DND-41 (cell line): ENCODE data around the gene SYNDIG1.

Experiments
- ATAC-seq: fragments of 200-7000 bp; cut with Tn5 transposase; 3 replicates; pipeline ENCODE4 v1.9.1; 2021; ENCODE audit warnings: low read depth; ENCODE audit not compliant: insufficient read depth
- DNase-seq: peaks from one replicate; pipeline ENCODE4 v3.0.0-alpha.2; 2020
- H2AFZ ChIP-seq: 2 replicates; pipeline ENCODE4 v1.6.0; 2012; ENCODE audit warnings: low read depth, low read length
- H3K27ac ChIP-seq: 2 replicates; pipeline ENCODE4 v1.5.1; 2012; ENCODE audit warnings: low read length, inconsistent platforms
- H3K27me3 ChIP-seq: fragments of 200-600 bp; sonication (generic); 2 replicates; pipeline ENCODE4 v1.6.0; 2012; ENCODE audit warnings: low read length, mild to moderate bottlenecking, inconsistent platforms; ENCODE audit not compliant: insufficient read depth, poor library complexity
- H3K36me3 ChIP-seq: 2 replicates; pipeline ENCODE4 v1.5.1; 2012; ENCODE audit warnings: low read length, inconsistent platforms; ENCODE audit not compliant: insufficient read depth
- H3K4me1 ChIP-seq: 2 replicates; pipeline ENCODE4 v1.5.1; 2012; ENCODE audit warnings: mild to moderate bottlenecking, low read length; ENCODE audit not compliant: insufficient read depth
- H3K4me2 ChIP-seq: 2 replicates; pipeline ENCODE4 v1.6.0; 2012; ENCODE audit warnings: mild to moderate bottlenecking, moderate library complexity, low read length, inconsistent platforms; ENCODE audit not compliant: insufficient read depth
- H3K4me3 ChIP-seq, 2 experiments: fragments of 200-600 bp in 1 of 2; shearing (Covaris generic) in 1 of 2; 2 replicates each; pipeline ENCODE4 v1.5.1; 2012 to 2016; ENCODE audit warnings: inconsistent platforms in 2 of 2, low read length in 2 of 2, mild to moderate bottlenecking in 2 of 2, low read depth in 1 of 2, moderate library complexity in 1 of 2
- H3K79me2 ChIP-seq: 2 replicates; pipeline ENCODE4 v1.6.0; 2012; ENCODE audit warnings: low read length, inconsistent platforms; ENCODE audit not compliant: insufficient read depth
- H3K9ac ChIP-seq: 2 replicates; pipeline ENCODE4 v1.6.0; 2012; ENCODE audit warnings: low read depth, mild to moderate bottlenecking, inconsistent platforms, low read length, moderate library complexity
- H3K9me3 ChIP-seq: 2 replicates; pipeline ENCODE4 v1.5.1; 2012; ENCODE audit warnings: low read length, moderate library complexity, mild to moderate bottlenecking, inconsistent platforms; ENCODE audit not compliant: insufficient read depth, severe bottlenecking
- H4K20me1 ChIP-seq: 2 replicates; pipeline ENCODE4 v1.6.0; 2012; ENCODE audit warnings: low read length; ENCODE audit not compliant: insufficient read depth
- EZH2 ChIP-seq: IDR thresholded peaks from 3 replicates; pipeline ENCODE4 v1.6.1; 2012; ENCODE audit warnings: borderline replicate concordance, low read depth, mild to moderate bottlenecking, moderate library complexity, low read length, inconsistent platforms; ENCODE audit not compliant: severe bottlenecking
- TF ChIP-seq, protein P1 (sequence below): IDR thresholded peaks from 2 replicates; pipeline ENCODE4 v1.5.1; 2012; ENCODE audit warnings: borderline replicate concordance, low read length, moderate library complexity, mild to moderate bottlenecking; ENCODE audit not compliant: poor library complexity, severe bottlenecking; ENCODE audit errors: extremely low read depth

The SYNDIG1 gene

DNA sequence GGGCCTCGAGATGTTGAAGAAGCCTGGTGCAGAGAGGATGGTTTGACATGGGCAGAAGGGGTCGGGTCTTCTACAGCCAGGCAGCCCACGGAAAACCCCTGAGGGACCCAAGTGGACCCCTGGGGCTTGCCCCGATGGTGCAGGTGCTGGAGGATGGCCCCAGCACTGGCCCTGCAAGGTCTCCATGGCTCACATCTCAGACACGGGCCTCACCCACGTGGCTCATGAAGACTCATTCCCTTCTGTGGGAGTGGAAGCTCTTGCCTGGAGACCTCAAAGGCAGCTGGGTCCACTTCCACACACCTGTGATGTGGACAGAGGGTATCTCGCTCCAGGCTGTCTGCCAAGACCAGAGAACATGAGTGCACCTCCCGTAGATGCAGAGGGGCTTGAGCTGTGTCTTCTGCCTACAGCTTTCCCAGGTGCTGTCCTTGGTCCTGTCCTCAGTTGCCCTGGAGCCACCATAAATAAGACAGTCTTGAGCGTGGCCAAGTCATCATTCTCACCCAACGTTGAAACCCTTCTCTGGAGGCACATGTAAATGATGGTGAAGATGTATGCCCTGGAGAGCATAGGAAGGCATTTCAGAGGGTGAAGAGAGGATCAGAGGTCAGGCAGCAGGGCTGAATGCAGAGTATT, 108.0 kb downstream of the SYNDIG1 start:
- H2AFZ ChIP-seq = no peak overlapping the region
- no peaks in the 10 kb centered on the region for H3K36me3 ChIP-seq
- no peak overlapping the region for H3K4me3 ChIP-seq
- H3K9ac ChIP-seq = no peak overlapping the region
- no peak overlapping the region for H3K27ac ChIP-seq
- peak; percentile 64; the same call in 1 of the 3 replicates for ATAC-seq
- no peaks in the 10 kb centered on the region for H3K79me2 ChIP-seq
- no peaks in the 10 kb centered on the region for H3K27me3 ChIP-seq
- no peaks in the 10 kb centered on the region for H3K9me3 ChIP-seq
- H3K4me2 ChIP-seq = no peak overlapping the region
- TF ChIP-seq EZH2 = no peak
- TF ChIP-seq, protein P1, sequence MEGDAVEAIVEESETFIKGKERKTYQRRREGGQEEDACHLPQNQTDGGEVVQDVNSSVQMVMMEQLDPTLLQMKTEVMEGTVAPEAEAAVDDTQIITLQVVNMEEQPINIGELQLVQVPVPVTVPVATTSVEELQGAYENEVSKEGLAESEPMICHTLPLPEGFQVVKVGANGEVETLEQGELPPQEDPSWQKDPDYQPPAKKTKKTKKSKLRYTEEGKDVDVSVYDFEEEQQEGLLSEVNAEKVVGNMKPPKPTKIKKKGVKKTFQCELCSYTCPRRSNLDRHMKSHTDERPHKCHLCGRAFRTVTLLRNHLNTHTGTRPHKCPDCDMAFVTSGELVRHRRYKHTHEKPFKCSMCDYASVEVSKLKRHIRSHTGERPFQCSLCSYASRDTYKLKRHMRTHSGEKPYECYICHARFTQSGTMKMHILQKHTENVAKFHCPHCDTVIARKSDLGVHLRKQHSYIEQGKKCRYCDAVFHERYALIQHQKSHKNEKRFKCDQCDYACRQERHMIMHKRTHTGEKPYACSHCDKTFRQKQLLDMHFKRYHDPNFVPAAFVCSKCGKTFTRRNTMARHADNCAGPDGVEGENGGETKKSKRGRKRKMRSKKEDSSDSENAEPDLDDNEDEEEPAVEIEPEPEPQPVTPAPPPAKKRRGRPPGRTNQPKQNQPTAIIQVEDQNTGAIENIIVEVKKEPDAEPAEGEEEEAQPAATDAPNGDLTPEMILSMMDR = no peak
- H4K20me1 ChIP-seq = no peaks in the 10 kb centered on the region
- DNase-seq = peak; percentile 37
- no peaks in the 10 kb centered on the region for H3K4me1 ChIP-seq

DNA sequence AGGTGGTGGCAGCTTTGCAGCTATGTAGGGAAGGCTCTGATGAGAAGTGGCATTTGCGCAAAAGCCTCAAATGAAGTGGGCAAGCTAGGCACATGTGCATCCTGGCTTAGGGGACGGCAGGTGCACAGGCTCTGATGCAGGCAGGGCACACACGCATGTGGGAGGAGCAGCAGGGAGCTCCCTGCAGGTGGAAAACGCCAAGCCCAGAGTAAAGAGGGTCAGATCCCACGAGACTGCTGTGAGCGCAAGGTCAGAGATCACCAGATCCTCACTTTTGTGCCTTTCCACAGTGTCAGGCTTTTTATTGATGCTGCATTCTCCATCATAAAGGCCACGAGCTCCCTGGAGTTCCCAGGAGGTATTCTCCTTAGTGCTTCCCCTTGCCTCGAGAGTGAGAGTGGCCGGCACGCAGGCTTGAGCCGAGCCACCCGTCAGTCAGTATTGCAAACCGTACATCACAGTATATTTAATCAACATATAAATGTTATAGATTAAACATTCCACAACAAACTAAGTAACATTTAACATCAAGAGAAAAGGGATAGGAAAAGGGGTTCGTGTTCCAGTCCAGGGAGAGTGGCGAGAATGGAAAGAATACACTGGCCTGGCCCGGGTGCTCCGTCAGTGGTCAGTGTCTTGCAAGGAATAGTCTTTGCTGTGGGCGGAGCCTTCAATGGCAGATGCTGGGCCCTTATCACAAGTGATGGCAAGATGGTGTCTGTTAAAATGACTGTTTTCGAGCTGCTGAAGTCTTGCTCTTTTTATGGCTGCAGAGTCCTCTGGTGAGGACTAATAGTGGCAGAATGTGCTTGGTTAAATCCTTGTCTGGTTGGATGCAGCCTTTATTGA, 109.4 kb downstream of the SYNDIG1 start:
- ATAC-seq = no peak
- Histone ChIP-seq H3K4me1 (no peaks in the 10 kb centered on the region), H3K4me3 (no peak overlapping the region), H3K9ac (no peak overlapping the region), H3K9me3 (no peaks in the 10 kb centered on the region), H3K79me2 (no peaks in the 10 kb centered on the region), H3K27me3 (no peaks in the 10 kb centered on the region), H3K4me2 (no peak overlapping the region), H4K20me1 (no peaks in the 10 kb centered on the region), H2AFZ (no peak overlapping the region), H3K36me3 (no peaks in the 10 kb centered on the region), H3K27ac (no peak overlapping the region)
- TF ChIP-seq, protein P1 = no peak
- no peak for TF ChIP-seq EZH2
- no peak for DNase-seq

DNA sequence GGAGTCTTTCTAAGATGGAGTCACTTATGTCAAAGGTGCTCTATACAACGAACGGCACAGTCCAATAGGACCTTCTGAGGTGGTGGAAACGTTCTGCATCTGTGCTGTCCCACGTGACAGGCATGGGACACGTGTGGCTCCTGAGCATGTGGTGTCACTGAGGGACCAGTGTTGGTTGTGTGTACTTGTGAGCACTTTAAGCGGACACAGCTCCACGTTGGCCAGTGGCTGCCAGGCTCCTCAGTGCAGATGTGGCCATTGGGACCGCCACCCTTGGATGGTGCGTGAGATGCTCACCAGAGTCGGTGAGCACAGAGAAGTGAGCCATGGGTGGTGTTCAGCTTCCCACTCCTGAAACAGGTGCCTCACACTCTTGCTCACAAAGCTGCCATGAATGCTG, 110.0 kb downstream of the SYNDIG1 start:
- H3K4me3 ChIP-seq = no peak overlapping the region
- H3K79me2 ChIP-seq = no peaks in the 10 kb centered on the region
- no peak overlapping the region for H3K27ac ChIP-seq
- H3K9ac ChIP-seq = no peak overlapping the region
- H2AFZ ChIP-seq = no peak overlapping the region
- no peak overlapping the region for H3K4me2 ChIP-seq
- H3K9me3 ChIP-seq = no peaks in the 10 kb centered on the region
- H3K4me1 ChIP-seq = no peaks in the 10 kb centered on the region
- H4K20me1 ChIP-seq = no peaks in the 10 kb centered on the region
- ATAC-seq (no peak), DNase-seq (no peak)
- TF ChIP-seq, protein P1 = no peak
- TF ChIP-seq EZH2 = no peak
- no peaks in the 10 kb centered on the region for H3K27me3 ChIP-seq
- H3K36me3 ChIP-seq = no peaks in the 10 kb centered on the region
